GM18519 (cell line): ENCODE data around the gene SLC13A5.
"Not testable (repeated sequence)": the region's sequence is repeated elsewhere in the genome, so short reads cannot be mapped to it uniquely, and the experiment has no call there.

Experiments
- ATAC-seq: cut with Tn5 transposase; IDR thresholded peaks from one replicate; pipeline ENCODE4 v1.9.1; 2021; ENCODE audit warnings: mild to moderate bottlenecking, moderate library complexity; ENCODE audit not compliant: unreplicated experiment, low FRiP score

The SLC13A5 gene

DNA sequence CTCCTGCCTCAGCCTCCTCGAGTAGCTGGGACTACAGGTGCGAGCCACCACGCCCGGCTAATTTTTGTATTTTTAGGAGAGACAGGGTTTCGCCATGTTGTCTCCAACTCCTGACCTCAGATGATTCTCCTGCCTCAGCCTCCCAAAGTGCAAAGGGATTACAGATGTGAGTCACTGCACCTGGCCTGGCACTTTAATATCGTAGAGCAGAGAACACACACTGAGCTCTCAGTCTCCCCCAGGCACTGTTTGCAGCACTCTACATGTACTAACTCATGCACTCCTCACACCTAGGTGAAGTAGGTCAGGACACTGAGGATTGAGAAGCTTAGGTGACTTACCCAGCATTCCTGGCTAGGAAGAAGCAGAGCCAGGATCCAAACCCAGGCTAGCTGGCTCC lies 46.6 kb downstream of the SLC13A5 start:
- no peak for ATAC-seq

DNA sequence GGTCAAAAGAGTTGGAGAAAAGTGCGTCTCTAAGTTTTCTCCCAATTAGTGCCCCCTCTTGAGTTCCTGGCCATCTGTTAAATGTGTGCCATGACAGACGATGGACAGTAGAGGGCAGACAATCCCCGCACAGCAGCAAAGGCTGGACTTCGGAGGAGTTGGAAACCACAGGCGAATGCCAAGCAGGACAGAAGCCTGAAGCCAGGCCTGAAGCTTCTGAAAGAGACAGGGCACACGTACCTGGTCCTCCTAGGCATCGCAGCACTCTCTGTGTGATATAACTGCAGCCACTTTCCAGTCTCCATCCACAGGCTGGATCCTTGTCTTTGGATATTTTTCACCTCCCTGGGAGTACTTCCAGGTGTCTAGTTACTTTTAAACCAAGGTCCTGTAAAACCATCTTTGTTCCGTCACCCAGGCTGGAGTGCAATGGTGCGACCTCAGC lies 47.1 kb downstream of the SLC13A5 start:
- no peak for ATAC-seq

DNA sequence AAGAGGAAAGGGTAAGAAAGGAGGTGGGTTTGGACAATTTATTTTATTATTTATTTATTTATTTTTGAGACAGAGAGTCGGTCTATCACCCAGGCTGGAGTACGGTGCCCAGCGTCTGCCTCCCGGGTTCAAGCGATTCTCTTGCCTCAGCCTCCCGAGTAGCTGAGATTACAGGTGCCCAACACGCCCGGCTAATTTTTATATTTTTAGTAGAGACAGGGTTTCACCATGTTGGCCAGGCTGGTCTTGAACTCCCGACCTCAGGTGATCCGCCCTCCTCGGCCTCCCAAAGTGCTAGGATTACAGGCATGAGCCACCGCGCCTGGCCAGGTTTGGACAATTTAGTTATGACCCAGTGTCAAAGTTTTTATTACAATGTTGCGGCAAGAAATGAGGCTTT lies 50.0 kb downstream of the SLC13A5 start:
- not testable (repeated sequence) for ATAC-seq

DNA sequence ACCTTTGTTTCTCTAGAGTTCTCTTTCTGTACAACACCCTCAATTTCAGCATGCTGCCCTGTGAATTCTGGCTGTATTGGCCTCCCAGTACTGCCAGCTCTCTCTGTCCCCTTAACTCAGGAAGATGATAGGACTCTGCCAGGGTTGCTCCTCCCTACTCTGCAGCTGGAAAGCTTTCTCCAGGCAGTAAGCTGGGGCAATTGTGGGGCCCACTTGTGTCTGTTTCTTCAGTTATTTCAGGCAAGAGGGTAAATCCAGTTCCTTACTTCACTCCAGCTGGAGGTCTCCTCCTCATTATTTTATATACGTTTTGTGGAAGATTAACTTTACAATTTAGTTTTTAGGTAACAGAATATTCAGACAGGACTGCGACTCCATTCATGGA lies 51.7 kb downstream of the SLC13A5 start:
- no peak for ATAC-seq

DNA sequence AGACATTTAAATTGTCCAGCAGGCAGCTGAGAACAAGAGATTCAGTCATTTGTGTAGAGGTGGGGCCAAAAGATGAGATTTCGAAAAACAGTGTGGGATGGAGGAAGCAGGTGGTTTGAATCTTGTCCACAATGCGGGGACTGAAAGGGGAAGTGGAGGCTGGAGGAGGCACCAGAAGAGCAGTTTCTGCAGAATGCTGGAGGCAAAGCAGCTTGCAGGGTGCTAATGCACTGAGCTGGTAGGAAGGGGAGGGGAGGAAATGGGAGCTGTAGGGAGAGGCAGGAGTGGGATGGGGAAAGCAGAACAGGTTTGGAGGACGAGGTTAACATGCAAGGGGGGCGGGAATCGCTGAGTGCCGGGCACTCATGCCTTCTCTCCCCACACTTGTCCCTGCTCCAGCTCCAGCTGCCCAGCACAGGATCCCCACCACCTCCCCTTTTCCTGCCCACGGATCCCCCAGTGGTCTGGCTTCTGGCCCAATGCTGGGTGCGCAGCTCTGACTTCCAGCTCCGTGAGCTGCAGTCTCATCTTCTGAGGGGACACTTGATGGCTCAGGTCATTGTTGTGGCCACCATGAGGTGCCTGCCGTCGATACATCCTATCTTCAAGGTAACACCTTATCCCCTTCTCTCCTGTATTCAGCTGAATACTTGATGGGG lies 52.2 kb downstream of the SLC13A5 start:
- ATAC-seq: no peak

DNA sequence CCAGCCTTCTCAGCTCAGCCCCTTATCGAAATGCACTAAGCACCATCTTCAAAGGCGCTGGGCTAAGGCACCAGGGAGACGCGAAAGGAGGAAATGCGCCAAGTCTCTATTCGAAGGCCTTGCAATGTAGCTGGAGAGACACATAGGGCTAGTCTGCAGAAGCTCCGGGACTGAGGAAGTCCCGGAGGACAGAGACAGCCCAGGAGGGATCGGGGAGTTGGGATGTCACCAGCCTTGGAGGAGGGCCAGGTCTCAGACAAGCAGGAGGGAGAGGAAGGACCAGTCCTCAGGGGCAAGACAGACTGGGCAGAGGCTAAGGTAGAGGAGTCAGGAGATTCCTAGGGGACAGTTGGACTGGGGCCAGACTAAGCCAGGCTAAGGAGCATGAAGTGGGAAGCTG lies 53.1 kb downstream of the SLC13A5 start:
- no peak for ATAC-seq

DNA sequence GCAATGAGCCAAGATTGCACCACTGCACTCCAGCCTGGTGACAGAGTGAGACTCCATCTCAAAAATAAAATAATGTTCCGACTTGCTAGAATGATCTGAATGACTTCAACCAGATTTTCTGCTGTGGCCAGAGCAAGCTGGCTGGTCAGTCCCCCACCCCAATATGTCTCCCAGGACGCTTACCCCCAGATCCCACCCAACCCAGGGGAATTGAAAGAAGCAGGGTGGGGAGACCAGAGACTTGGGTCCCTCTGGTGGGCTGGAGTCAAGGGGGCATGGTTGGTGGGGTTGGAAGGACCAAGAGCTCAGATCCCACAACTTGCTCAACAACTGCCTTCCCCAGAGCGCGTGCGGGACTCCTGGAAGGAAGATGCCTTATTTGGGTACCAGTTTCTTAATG lies 54.8 kb downstream of the SLC13A5 start:
- ATAC-seq: not testable (repeated sequence)

DNA sequence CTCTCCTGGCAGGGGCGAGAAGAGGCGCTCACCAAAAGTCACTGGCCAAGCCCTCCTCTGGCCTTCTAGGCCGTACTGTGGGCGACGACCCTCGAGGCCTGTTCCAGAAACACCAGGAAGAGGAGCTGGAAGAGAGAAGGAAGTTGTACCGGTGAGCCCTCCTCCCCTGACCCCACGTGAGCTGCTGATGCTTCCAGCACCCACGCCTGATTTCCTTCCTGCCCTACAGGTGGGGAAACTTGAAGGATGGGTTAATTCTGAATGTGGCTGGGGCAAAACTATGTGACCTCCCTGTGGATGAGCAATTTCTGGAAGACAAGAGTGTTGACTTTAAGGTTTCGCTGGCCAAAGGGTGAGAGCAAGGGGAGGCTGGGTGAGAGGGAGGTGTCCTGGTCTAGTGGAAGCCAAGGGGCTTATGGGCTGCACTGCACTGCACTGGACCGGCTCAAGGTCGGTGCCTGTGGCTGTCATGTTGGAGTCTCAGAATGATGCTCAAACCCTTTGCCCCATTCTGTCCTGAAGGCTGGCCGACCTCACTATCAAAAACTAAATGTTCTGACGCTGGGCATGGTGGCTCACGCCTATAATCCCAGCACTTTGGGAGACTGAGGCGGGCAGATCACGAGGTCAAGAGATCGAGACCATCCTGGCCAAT lies 55.4 kb downstream of the SLC13A5 start:
- no peak for ATAC-seq

DNA sequence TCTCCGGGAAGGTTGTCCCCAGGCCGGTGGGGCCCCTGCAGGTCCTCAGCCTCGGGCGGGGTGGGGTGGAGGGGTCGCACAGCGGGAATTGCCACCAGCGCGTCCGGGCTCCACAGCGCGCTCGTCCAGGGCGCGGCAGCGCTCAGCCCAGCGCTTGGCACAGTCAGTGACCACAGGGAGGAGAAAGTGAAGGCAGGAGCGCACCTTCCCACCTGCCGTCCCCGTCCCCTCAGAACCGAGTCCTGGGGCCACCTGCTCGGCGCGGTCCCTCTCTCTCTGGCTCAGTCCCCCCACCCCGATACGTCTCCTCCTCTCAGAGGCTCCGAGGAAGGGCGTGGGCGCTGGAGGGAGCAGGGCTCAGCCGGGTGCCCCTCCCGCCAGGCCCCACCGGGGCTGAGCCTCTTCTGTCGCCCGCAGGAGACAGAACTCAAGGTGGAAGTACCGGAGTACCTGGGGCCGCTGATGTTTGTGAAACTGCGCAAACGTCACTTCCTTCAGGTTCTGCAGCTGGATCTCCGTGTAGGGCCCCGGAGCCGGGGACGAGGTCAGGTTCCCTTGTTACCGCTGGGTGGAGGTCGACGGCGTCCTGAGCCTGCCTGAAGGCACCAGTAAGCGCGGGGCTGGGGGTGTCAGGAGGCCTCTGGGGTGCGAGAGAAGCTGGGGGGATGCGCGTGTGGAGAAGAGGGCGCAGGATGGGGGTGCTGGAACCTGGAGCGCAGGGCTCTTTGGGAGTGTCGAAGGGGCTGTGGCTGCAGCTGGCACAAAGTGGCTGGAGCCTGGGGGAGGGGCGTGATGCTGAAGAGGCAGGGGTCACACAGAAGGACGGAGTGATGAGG lies 56.2 kb downstream of the SLC13A5 start:
- ATAC-seq: not testable (repeated sequence)

DNA sequence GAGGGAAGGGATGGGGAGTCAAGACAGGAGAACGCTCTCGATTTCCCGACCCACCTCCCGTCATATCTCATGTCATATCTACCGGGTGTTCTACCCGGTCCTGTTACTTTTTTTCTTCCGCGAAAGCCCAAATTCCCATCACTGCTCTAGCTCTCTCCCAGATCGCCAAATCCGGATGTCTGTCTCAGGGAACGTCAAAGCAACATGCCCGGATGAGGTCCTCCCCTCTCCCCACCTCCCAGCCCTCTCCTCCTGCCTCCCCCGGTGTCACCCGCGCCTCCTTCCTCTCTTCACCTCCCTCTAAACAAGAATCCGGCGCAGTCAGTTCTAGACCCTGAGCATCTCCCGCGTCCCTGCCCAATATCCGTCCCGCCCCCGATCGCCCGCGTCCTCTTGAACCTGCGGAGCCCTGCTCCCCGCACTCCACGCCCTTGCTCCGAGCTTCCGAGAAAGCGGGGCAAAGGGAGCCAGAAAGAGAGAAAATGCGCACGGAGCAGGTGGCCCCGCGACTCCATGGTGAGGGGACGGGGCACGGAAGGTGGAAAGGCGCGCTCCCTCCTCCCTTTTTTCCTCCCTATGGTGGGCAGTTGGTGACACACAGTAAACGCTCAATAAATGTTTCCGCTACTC lies 57.3 kb downstream of the SLC13A5 start:
- not testable (repeated sequence) for ATAC-seq

DNA sequence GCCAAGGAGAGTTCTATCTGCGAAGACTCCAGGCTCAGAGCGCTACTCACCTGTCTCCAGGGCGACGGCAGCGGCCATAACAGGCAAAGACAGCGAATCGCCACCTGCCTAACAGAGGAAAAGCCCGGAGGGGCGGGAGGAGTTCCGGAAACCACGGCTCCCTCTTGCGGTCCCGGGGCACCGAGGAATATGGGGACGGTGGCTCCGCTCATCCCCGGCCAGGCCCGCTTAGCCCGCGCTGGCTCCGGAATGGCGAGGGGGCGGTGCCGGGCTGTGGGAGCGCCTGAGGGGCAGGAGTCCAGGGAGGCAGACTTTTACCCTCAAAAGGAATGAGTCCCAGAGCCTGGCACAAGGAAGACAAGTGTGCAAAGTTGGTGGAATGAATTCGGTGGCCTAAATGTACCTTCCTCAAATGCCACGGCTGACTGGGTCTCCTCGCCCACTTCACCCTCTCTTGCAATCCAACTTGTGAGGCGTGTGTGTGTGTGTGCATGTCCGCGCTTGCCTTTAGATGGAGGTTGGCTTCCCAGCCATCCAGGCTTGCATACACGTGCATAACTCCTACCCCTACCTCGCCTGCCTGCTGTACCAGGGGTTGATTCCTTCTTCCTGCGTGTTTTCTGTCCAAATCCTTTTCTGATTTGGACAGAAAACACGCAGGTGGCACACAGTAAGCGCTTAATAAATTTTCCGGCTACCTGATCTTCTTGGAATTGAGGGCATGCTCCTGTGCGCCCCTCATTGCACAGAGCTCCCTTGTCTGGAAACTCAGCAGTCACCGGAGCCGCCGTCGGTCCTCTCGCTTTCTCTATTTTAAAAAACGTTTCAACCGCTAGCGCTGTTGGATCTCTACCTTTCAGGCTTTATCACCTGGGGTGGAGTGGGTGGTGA lies 58.1 kb downstream of the SLC13A5 start:
- no peak for ATAC-seq

DNA sequence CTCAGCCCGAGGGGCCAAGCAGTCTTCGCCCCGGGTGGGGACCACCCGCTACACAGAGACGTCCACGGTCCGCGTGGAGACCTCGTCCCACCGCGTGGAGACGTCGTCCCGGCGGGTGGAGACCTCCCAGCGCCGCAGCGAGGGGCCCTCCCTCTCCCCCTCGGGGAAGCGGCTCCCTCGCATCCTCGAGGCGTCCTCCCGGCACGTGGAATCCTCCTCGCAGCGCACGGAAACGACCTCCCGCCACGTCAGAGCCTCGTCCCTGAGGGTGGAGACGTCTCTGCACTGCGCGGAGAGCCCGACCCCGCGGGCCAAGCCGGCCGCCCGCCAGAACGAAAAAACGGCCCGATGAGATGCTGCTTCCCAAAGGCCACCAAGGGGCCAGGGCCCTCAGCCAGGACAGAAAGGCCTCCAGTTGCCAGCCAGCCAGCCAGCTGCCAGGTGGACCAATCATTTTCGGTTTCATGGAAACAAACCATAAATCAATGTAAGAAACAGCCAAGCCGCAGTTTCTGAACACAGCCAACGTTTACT lies 61.2 kb downstream of the SLC13A5 start:
- ATAC-seq: peak; percentile 14

DNA sequence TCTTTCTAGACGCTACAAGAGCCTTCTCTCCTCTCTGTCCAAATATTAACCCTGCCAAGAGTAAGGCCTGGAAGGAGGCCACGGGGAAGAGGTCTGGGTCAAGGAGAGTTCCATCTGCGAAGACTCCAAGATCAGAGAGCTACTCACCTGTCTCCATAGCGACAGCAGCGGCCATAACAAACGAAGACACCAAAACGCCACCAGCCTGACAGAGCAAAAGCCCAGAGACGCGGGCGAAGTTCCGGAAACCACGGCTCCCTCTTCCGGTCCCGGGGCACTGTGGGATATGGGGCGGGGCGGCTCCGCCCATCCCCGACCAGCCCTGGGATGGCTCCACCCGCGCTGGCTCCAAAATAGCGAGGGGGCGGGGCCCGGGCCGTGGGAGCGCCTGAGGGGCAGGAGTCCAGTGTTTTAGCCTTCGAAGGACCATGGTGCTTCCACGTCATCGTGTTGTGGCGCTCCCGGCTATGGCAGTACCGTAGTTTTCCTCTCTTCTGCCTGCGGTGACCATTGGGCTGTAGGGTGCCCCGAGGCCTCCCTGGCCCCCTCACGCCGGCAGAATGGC lies 61.7 kb downstream of the SLC13A5 start, which contains the start of the genes C17orf100 and MED31:
Gene C17orf100, plus strand, starts transcription at position 409 of the 565 bp plus-strand sequence. Its CDS starts 152 bp downstream, at position 561.
Gene MED31, minus strand, starts transcription at position 252 of the 565 bp plus-strand sequence. Its CDS starts 77 bp downstream, at position 175.
- ATAC-seq: peak; percentile 48

DNA sequence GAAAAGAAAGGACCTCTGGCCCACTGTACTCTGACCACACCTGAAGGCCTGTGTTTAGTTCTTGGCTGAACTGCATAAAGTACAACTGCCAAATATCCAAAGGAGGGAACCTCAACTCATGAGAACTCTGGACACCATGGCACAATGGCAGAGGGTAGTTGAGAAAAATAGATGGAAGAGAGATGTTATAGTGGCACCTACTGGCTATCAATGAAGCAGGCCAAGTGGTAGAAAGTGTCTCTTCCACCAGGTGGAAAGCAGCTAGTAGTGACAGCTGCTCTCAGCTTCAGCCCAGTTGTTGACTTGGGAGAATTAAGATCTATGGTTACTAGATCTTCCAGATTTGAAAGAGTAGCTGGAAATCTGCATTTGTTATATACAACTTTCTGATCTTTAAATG lies 65.0 kb downstream of the SLC13A5 start:
- no peak for ATAC-seq

DNA sequence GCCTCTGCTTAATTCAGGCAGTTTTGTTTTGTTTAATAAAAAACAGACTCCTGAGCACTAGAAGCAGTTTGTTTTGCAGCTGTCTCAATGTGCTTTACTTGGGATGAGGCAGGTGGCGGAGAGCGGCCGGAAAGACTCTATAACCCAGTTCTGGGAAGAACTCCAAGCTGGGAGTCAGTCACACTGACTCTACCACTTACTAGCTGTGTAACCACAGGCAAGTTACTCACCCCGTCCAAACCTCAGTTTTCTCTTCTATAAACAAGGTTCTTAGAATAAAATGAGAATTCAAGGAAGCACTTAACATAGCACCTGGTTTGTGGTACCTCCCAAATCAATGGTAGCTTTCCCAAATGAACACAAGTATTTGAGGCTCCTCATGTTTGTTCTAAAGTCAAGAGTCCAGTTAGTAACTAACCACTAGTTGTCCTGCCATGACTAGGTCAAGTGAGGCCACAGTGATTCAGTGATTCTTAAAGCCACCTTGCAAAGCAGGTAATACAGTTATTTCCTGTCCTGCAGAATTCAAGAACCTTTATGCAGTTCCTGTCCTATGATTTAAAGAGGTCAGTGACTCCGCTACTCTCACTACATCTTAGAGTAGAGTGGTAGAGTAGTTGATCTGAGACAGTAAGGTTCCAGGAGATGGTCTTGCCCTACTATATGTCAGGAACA lies 69.6 kb downstream of the SLC13A5 start:
- ATAC-seq: no peak

DNA sequence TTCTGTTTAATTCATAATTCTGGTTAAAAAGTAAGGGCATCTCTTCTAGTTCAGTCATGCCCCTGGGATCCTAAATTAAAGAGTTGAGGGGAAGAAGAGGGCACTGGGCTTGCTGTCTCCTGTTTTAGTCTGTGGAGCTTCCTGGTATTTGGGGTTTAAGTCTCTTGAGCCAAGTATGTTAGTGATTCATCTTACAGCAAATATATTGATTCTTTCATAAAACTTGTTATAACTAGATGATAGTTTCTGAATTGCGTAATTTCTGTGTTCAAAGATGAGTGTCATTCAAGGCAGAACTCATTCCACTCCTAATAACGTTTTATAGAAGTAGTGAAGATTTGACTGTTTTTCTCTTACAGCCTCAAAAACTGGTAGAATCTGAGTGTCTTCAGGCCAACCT lies 70.6 kb downstream of the SLC13A5 start:
- ATAC-seq: no peak

DNA sequence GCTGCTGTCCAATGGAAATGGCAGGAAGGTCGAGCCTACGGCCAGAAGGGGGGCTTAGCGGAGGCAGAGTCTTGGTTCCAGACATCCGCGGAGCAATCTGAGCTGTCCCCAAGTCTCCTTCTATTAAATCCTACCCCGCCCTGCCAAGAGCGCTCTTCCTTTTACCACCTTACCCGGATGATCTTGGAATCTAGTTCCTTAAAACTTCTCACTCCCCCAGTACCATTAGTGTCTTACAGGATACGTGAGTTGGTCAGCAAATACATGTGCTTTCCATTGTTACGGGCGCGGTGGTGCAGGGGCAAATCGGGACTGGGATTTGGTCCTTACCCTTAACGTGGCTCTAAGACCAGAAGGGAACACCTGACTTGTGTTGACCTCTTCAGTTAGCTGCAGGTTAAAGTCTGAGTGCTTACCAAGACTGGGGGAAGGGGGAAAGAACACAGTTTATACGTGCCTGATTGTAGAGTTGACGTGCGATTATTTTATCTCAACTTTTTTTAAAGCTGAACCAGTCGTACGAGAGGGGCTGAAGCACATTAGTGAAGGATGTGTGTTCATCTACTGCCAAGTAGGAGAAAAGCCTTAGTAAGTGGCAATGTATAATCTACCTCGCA lies 71.8 kb downstream of the SLC13A5 start:
- ATAC-seq: no peak
